ENCODE measurements around the gene COL7A1.
"Not testable (repeated sequence)": the region's sequence is repeated elsewhere in the genome, so short reads cannot be mapped to it uniquely, and the experiment has no call there.

The COL7A1 gene

DNA sequence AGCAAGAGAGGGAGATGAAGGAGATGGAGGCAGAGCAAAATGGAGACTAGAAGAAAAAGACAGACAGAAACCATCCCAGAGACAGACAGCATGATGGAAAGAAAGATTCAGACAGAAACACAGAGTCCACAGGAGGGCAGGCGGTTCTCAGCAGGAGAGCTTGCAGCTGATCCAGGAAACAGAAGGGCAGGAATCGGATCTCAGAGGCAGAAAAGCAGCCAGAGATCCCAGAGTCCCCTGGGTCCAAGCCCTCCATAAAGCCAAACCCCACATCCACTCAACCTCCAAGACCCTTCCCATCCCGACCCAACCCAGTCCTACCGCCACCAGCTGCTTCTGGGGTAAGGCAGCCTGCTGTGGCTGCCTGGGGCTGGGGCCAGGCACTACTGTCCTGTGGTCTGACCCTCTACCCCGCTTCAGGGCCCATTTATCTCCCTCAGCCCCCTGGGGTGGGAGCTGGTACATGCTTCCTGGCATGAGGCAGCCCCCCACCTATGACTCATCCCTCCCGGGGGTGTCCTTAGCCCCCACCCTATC, 31.7 kb downstream of the COL7A1 start, which contains the start of gene UCN2:
UCN2 (minus strand) TSS at position 400 of the 537 bp plus-strand sequence. CDS start 657 bp downstream, outside the sequence.
- no peak for DNase-seq

DNA sequence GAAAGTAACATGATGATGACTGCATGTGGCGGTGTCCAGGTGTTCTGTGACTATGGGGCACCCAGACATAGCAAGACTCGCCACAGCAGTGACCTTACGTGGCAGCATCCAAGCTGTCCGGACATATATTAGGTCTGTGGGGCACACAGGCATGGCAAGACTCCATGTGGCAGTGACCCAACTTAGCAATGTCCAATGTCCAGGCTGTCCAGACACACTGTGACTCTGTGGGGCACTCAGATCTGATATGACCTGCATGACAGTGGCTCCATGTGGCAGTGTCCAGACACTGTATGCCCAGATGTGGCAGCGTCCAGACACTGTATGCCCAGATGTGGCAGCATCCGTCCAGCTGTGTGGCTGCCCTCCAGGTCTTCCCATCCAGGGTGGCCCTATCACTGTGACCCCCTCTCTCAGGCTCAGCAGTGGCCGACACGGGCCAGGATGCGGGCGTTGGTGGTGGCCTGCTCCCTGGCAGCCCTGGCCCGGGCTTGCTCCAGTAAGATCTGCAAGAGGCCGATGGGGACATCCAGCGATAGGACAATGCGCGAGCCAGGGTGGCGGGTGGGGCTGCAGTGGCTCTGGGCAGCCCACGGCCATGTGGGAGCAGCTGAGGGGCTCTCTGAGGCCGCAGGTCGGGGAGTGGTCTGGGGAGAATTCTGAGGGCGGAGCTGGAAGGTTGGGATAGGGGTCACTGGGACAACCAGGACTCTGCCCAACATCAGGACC, 32.6 kb downstream of the COL7A1 start:
- DNase-seq = no peak

DNA sequence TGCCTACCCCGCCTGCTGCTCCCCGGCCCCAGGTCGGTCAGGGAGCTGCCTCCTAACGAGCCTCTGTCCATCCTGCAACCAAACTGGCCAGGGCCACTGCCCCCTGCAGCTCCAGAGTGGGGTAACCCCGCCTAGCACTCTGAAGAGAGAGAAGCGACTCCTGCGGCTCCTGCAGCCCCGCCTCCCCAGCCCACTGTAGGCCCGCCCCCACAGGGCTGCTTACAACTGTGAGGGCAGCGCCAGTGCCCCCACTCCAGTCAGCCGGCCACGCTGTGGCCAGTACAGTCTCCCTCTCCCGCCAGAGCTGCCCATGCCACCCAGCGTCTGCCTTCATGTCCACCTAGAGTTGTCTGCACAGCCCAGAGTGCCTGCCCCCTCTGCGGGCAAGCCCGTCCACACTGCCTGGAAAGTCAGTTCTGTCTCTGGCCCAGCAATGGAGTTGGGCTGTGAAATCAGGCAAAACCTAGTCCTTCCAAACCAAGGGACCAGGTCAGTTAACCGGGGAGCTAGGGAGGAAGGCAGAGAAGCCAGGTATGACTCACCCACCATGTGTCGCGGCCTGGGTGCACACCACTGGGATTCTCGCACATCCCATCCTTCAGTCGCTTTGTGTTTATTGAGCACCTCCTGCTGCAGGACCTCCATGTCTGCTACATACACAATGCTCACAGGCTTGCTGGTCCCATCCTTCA, 33.9 kb downstream of the COL7A1 start:
- no peak for DNase-seq

DNA sequence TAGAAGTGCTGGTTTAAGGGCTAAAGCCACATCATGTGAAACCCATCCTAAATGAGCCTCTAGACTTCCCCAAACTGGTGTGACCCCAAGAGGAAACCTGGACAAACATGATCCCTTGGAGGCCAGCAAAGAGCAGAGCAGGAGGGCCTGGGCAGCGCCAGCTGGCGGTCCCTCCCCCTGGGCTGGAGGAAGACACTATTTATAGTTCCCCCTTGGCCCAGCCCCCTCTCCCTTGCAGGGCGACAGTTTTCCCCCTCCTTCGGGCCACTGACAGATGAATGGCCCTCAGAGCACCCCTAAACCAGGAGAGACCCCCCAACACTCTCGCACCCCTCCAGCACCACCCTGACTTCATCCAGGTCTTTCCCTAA, 34.5 kb downstream of the COL7A1 start:
- no peak for DNase-seq

- no peak for DNase-seq
Measured at GRCh38 chr3:48558493-48559134, 36.5 kb downstream of the COL7A1 start.

DNA sequence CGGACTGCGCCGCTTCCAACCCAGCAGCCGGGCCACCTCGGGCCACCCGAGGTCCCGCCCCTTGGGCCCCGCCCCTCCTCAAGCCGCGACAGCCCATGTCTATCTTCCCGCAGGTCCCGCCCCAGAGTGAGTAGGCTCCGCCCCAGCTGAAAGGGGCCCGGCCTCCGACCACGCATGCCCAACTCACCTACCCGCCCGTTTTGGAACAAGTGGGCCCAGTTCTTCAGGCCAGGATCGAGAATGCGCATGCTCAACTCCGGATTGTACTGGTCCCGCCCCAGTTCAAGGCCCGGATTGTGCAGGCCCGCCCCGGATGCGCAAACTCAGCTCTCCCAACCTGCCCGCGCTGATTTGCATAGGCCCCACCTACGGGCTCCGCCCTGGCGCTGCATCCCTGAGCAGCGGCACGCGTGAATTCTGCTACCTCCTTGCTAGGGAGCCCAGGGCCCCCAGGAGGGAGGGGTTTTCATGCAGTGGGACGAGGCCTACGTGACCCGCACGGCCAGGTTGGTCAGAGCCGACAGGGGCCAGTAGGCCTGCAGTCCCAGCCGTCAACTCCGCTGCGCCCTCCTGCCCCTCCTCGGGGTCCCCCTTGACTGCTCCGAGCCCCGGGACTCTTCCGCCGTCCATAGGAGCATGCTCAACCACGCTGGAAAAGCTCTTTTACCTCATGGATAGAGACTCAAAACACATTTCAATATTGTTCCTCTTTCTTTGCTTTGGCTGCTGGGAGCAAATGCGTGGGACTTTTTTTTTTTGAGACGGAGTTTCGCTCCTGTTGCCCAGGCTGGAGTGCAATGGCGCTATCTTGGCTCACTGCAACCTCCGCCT, 38.1 kb downstream of the COL7A1 start, which contains the start of gene PFKFB4:
PFKFB4 (minus strand) TSS at position 8 of the 831 bp plus-strand sequence. CDS start 26 bp downstream, outside the sequence.
- peak; percentile 96 for DNase-seq

DNA sequence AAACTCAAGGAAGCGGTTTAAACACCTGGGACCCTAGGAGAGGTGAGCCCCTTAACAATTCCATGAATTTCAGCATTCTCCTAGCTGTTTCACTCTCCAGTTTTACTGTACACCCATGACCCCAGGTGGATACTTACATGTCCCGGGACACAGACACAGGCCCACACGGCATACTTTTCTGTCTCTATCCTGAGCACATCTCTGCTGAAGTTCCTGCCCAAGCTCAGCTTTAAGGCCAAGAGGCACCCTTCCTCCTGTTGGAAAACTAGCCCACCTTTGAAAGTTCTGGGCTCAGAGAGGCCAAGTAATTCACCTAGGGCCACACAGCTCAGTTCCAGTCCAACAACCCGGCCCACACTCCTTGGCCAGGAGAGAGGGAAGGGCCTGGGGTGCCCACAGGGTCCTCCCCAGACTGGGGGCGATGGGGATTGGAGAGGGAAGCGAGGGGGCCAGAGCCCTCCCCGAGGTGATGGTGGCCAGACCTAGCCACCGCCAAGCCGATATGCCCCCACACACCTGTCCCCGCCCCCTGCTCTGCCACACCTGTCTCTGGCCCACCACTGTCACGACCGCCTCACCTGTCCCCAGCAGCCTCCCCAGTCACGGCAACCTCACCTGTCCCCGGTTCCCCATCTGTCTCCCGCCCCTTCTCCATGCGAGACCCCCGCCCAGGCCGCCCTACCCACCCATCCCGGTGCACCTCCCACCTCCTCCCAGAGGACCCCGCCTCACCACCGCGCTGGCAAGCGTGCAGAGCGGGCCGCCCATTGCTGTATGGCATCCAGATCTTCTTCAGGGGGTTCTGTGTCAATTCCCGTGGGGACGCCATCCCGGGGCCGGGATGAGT, 39.0 kb downstream of the COL7A1 start:
- no peak for DNase-seq

- DNase-seq = no peak
Measured at GRCh38 chr3:48555231-48555948, 39.7 kb downstream of the COL7A1 start.

DNA sequence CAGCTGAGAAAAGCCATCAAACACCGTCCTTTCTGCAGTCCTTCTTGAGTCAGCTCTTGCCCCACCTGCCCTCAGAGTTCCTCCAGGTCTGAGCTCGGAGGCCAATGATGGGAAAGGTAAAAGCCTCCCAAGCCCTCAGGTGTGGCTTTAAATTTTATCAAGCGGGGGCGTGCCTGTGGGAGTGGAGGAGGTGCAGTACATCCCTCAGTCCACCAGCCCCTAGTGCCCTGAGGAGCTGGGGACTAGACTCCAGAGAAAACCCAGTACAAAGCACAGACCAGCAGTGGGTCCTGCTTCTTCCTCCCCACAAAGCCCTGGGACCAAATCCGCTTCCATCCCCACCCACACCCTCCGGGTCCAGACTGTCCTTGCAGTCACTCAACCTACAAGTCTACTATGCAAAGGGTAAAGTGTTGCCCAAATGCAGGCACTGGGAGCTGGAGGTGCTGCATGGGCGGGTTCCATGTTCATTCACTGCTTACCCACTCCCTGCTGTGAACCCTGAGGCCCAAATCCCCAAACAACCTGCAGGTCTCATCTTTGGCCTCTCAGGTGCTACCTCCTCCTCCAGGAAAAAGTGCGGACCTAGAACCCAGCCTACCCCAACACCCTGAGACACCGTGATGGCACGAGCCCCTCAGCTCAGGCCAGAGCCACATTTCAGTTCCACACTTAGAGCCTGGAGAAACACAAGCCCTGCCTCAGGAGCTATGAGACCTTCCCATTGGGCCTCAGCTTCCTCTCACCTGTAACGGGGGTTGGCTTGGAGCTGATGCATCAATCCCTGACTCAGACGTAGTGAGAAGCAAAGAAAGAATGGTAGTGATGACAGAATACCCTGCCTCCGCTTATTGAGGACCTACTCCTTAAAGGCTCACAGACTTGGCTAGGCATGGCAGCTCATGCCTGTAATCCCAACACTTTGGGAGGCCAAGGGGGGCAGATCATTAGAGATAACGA, 41.0 kb downstream of the COL7A1 start:
- no peak for DNase-seq

DNA sequence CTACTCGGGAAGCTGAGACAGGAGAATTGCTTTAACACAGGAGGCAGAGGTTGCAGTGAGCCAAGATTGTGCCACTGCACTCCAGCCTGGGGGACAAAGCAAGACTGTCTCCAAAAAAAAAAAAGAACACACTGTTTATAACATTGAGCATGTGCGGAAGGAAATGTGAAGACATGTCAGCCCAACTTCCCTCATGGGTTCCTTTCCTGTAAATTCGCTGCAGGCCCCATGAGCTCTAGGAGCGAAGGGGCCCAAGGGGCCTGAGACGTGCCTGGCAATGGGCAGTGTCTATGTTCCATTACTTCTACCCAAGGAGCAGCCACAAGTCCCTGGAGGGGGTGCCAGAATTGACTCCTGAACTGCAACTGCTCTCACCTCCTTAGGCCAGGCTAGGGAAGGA, 41.8 kb downstream of the COL7A1 start:
- no peak for DNase-seq

- DNase-seq = no peak
Measured at GRCh38 chr3:48552111-48552951, 42.8 kb downstream of the COL7A1 start.

DNA sequence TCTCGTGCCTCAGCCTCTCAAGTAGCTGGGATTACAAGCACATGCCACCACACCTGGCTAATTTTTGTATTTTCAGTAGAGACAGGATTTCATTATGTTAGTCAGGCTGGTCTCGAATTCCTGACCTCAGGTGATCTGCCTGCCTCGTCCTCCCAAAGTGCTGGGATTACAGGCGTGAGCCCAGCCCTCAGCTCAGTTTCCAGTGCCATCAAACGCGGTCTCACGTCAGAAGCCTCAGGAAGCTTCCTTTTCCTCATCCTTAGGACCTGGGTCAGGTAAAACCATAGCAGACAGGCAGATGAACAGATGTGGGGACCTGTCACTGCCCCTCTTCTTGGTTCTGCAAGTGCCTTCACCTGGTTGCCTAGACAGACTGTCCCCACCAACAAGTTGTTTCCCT, 43.5 kb downstream of the COL7A1 start:
- not testable (repeated sequence) for DNase-seq

GRCh38 chr3:48548729-48549705, 46.1 kb downstream of the COL7A1 start:
- no peak for DNase-seq

GRCh38 chr3:48548126-48548525, 47.0 kb downstream of the COL7A1 start:
- no peak for DNase-seq

GRCh38 chr3:48546203-48546829, 48.8 kb downstream of the COL7A1 start:
- DNase-seq = no peak

DNA sequence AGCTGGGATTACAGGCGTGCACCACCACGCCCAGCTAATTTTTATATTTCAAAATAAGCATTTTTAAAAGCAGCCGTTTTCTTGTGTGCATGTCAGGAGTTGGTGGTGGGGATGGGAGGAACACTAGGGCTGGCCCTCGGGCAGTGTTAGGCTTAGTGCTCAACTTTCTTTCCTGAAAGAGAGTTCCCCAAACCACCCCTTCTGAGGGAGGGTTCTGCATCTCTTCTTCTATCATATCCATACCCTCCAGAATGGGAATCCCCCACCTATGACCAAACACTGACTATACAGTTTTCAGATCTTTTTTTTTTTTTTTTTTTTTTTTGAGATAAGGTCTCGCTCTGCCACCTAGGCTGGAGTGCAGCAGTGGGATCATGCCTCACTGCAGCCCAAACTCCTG, 51.0 kb downstream of the COL7A1 start:
- DNase-seq = no peak
